Embryonic facial prominence (tissue), 1 donor: ENCODE results near the gene DCP1B.

Experiments used
- DNase-seq: peaks from one replicate; pipeline ENCODE4 v3.0.0-alpha.2; 2016; ENCODE audit errors: extremely low spot score

DCP1B gene

DNA sequence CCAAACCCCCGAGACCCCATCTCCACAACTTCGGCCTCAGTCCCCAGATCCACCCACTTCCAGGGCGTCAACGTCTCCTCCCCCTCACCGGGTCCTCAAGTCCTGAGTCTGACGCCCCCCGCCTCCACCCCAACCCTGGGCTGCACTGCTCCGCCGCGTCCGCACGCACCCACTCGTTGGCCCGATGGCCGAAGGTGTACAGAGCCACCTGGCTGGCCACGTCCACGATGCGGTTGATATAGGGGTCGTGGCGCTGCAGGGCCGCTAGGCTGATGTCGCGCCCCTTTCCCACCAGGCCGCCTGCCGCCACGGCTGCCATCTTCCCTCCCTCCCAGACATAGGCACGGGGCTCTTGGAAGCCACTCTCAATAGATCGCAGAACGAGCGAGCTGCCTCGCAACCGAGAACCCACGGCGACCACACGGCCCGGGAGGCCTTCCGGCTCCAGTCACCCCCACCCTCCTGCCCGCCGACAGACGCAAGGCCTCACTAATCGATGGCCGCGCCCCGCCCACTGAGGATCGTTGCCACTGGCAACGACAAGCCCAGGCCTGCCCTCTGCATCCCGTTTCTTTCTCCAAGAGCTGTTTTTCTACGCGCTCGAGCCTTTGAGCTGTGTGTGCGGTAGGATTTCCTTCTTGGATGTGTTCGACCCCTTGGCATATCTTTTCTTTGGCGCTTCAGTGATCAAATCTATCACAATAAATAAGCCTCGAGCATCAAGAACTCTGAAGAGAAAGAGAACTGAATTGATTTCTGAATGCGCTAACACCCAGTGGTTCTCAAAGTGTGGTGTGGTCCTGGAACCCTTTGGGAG lies at the start of gene DCP1B:
TSS of gene DCP1B (minus strand) at position 345 of the 817 bp plus-strand sequence. CDS start at position 319, 26 bp downstream.
- peak; percentile 96 for DNase-seq

DNA sequence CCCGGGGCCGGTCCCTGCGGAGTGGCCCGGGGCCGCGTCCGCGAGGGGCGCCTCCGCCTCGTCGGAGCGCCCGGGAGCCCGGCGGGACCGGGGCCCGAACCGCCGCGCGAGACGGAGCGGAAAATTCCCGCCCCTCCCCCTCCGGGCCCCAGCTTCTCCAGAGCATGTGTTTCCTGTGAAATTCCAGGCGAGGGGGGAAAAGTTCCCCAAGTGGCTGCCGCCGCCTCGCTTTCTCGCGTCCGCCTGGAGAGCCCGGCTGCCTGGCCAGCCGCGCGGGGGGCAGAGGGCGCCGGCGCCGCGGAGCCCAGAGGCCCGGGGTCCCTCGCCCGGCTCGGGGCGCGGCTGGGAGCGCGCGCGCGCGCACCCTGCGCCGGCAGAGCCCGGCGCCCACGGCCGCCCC lies 49.4 kb upstream of the DCP1B start:
- DNase-seq, result no peak

DNA sequence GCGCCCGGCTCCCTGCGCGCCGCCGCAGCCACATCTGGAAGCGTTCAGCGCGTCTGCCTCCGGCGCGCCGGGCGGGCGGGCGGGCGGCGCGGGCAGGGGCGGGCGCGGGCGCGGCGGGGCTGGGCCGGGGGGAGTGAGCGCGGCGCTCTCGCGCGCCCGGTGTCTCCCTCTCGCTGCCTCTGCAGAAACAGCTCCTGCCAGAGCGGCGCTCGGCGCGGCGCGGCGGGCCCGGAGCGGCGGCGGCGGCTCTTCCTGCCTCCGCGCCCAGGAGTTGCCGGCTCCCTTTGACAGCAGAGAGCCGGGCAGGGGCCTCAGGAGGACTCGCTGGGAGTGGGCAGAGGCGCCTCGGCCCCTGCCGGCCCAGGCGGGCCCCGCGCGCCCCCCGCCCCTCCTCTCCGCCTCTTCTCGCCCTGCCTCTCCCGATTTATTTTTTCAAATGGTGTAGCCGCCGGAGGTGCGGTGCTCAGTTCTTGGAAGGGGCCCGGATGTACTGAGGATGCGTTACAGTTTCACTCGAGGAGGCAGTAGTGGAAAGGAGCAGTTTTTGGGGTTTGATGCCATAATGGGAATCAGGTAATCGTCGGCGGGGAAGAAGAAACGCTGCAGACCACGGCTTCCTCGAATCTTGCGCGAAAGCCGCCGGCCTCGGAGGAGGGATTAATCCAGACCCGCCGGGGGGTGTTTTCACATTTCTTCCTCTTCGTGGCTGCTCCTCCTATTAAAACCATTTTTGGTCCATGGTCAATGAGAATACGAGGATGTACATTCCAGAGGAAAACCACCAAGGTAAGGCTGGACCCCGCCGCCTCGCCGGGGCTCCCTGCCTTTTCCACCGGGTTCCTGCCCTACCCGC lies 48.8 kb upstream of the DCP1B start, which contains the start of gene CACNA1C:
TSS of gene CACNA1C (plus strand) at position 162 of the 853 bp plus-strand sequence. CDS start at position 738, 576 bp downstream.
- peak; percentile 52 for DNase-seq

DNA sequence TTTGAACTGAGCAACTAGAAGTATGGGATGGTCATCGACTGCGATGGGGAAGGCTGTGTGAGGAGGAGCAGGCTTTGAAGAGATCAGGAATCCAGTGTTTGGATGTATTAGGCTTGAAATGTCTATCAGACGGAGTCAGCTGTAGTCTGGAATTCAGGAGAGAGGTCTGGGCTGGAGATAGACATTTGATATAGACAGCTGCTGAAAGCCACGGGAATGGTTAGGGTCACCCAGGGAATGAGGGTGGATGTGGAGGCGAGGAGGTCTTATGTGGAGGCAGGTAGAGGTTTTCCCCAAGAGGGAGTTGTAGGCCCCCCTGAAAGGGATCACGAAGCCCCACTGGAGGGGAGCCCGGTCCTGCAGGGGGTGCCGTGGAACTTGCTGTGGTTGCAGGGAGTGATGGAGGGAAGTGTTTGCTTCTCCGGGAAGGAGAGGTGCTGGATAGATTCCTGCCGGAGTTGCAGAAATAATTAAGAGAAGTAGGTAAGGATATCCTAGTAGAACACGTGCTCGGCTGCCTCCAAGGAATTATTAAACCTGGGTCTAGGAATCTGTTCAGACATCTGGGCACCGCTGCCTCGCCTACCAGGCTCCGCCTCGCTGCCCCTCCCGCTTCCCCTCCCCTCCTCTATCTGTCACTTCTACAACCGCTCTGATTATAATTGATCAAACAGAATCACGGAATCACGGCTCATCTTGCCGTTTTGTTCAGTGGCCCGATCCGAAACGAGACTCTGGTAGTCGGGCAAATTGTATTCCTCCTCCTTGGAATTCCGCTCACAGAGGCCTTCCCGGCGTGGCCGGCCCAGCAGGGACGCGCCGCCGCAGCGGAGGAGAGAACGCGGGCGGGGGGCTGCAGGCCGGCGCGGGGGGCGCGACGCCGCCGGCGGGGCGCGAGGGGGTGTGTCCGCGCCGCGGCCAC lies 47.7 kb upstream of the DCP1B start:
- peak; percentile 29 for DNase-seq

DNA sequence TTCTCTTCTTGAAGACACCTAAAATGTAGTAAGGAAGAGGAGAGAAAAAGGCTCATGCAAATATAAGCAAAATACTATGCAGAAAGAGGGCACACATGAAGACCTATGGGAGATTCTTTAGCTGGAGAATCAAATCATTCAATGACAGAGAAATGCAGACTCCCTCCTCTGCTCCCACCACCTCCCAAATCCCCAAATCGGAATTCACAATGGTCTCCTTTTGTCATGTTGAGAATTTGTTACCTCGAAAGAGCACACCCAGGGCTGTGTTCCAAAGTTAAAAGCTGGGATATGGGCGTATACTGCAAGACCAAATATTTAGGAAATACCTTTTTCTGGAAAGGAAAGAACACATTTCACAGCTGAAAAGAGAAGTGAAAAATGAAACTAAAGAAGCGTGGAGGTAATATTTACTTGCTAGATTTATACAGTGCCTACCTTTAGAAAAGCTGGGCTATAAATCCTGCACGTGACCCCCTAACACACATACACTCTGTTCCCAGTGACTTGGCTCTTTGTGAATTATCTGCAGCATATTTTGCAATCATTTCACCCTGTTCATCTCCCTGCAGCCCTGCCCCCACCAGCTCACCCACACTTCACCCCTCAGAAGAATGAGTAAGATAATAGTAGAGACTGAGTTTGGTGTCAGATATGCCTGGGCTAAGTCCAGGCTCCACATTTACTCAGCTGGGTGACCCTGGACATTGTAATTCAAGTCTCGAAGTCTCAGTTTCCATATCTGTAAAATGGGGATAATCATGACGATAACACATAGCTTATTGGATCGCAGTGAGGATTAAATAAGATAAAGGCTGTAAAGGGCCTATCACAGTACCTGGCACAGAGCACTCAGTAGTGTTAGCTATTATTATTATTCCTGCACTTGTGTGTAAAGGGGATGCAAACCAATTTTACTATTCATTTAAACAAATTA lies 45.6 kb upstream of the DCP1B start:
- no peak for DNase-seq

DNA sequence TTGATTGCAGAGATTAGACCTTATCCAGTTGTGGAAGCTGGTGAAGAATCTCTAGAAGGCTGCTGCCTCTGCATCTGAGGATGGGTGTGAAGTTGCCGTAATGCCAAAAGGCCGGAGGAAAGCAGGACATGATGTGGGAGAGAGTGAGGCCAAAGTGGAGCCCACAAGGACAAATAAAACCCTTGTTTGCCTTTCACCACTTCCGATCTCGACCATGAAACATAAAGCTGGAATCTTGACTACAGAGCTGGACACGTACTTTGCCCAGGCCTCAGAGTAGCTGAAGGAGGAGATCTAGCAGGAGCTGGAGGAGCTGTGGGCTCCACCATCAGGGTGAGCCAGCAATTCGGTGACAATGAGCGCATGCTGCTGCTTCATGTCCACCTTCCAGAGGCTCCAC lies 43.5 kb upstream of the DCP1B start:
- no peak for DNase-seq

DNA sequence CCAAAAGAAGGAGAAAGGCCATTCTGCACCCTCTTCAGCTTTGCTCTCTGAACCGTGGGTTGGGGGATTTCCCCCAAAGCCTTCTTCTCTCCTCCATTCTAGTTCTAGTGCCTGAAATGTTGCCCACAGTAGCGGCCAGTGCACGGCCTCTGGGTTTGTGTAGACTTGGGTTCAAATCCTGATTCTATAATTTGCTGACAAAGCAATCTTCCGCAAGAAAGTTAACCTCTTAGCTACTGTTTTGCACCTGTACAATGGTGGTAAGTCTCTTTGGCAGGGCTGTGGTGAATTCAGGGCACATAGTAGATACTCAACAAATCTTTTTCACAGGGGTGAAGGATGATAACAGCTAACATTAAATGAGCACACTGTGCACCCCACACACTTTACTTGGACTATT lies 42.7 kb upstream of the DCP1B start:
- no peak for DNase-seq

DNA sequence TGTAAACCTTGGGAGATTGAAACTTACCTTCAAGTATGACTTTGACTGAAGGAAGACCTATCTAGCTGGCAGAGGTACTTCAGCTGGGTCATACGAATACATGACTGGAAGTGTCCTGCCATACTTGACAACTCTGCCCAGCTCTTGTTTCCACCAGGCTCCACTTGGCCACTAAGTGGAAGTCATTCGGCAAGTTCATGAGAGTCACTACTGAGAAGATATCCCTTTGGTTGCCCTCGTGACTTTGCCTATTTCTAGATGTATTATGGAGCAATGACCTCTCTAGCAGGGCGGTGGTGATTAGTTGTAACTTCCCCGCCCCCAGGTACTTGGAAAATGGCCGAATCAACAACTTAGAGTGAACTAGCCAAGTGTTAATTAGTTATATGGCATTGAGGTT lies 39.9 kb upstream of the DCP1B start:
- no peak for DNase-seq

DNA sequence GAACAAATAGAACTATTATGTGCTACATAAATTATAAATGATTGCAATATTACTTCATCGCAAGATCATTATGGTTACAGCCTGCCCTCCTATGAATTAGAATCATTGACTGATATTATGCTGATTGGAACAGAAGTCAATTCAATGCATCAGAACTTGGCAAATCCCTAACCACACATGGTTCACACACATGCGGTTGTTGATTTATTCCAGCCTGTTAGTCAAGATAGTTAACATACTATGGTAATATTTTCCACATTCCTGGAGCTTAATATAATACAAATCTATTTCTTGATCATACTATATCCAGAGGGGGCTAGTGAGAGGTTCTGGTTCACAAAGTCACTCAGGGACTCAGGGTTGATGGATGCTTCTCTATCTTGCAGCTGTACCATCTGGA lies 38.8 kb upstream of the DCP1B start:
- no peak for DNase-seq

DNA sequence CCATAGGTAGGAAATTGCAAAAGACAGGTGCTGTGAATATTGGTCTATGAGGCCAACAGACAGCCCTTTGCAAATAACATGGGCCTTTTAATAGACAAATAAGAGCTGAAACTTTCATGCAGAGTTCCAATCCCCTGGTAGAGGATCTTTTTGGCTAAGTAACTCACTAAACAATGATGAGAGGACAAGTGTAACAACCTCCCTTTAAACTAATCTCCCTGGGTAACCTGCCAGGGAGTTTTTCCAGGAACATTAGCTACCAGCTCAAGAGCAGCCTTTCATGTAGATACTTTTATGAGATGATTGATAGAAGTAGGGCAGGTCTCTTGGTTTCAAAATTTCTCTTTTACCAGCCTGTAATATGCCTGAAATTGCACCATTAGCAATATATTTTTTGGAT lies 34.8 kb upstream of the DCP1B start:
- DNase-seq, result no peak

DNA sequence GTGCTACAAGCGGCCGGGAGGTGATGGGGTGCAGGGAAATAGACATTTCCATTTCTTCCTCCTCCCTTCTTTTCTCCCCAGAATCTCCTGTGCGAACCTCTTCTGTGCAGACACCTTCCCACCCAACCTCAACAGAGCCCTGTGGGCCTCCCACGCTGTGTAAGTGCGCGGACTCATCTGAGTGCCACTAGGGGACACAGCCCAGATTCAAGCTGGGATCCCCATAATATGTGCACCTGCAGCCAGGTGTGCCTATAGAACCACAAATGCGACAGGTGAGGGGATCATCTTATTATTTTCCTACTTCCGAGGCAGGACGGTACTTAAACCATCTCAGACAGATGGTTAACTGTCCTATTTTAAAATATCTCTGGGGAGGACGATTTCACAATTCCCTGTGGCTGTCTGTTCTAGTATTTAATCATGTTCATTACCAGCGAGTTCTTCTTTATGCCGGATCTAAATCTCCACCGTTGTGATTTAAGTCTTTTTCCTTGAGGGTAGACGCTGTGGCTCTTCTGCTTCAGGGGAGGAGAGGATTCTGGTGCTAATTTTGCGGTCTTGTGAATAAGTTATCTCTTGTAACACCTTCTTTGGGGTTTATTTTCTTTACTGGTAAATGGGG lies 31.3 kb upstream of the DCP1B start:
- no peak for DNase-seq

DNA sequence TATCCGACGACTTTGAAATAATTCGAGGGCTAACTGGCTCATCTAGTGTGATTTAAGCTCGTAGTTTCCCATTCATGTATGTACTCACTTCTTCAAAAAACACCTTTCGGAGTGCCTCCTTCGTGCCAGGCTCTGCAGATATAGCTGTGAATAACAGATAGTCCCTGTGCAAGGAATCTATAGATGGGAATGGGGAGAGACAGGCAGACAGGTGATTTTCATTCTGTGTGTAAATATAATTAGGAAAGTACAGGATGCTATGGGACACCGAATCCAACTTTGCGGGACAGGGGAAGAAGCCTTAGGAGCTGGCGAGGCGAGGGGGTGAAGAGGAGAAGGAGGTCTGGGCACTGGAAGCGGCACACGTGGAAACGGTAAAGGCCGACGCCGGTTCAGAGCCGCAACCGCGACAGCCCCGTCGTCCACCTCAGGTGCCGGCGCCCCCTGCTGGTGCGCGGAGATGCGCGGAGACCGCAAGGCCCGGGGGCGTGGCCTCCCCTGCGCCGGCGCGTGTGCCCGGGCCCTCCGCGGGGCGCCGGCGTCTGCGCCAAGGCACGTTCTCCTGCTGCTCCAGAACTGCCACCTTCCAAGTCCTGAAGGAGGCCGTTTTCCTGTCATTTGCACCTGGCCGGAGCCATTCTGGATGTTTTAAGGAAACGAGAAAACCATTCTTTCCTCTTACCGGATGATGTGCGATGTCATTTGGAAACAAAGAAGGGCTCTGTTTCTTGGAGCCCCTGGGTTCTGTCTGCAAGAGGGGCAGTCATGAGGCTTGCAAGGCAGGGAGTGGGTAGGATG lies 30.6 kb upstream of the DCP1B start:
- DNase-seq, result peak; percentile 67

DNA sequence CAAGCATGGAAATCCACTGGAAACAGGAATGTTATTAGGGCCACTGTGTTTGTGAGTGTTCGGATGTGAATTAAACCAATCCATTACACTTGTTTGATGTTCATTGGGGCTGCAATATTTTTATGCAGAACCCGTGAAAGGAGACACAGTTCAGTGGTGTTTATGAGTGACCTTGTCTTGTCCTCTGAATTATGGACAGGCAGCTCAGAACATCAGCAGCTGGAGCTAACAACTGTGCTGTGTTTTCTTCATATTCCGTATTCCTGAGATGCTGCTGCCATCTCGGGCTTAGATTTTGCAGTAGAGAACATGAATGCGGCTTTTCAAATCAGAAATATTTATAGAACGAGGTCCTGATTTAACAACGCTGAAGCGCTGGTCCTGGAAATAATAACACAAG lies 28.2 kb upstream of the DCP1B start:
- DNase-seq, result no peak

DNA sequence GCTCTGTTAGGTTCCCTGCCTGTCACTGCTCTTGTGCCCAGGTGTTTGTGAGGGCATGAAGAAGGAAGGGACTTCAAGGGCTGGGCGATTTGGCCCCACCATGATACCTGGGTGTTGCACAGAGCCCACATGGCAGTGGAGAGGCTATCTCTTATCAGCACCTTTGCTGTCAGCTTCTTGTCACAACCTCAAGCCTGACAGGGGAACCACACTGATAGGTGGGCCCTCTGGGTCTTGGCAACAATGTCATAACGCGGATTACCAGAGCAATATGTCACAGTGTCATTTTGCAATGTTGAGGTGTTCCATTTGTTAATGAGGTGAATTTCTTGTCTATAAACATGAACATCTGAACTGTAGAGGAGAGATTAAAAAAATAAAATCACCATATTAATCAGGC lies 25.6 kb upstream of the DCP1B start:
- no peak for DNase-seq

DNA sequence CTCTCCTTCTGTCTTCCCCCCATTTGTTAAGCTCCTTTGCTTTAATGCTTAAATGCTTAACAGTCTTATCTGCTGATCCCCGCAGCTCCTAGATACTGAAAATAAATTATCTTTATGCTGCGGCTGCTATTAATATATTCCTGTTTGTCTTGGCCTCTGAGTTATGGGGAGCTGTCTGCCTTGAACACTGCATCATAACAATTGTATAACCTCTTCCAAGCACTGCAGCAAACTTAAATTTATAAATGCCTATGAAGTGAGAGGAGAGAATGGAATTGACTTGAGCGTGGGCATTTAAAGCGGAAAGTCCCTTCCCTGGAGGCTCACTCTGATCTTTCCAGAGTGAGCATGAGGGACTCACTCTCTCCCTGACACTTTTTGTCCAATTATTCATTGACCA lies 23.1 kb upstream of the DCP1B start:
- no peak for DNase-seq

DNA sequence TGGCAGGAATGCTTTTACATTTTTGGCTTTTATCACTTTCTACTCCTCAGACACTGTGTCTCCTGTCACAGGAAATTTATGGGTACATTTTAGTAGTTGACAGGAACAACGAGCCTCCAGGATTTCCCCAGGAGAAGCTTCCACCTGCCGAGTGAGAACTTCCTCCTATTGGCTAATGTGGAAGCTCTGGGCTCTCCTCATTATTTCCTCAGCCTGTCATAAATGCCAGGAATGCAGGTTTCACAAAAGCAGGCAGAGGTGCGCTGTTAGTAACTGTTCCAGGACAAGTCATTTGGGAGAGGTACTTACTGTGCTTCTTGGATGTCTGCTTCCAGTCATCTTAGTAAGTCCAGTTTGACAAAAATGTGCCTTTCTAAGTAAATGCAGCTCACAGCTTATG lies 19.1 kb upstream of the DCP1B start:
- no peak for DNase-seq

DNA sequence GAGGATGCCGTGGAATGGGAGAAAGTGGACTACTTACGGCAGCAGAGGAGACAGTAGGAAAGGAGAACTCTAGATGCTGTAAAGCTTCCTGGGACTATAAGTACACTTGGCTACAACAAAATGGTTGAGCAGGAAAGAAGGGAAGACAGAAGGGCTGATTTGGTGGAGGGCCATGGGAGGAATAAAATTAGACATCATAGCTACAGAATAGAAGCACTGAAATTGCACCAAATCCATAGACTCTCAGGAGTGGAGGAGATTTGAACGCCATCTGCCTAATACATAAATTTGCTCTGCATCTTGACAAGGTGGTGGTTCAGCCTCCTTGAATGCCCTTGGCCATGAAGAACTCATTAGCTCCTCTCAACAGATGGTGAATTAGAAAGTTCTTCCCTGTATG lies 16.3 kb upstream of the DCP1B start:
- no peak for DNase-seq

DNA sequence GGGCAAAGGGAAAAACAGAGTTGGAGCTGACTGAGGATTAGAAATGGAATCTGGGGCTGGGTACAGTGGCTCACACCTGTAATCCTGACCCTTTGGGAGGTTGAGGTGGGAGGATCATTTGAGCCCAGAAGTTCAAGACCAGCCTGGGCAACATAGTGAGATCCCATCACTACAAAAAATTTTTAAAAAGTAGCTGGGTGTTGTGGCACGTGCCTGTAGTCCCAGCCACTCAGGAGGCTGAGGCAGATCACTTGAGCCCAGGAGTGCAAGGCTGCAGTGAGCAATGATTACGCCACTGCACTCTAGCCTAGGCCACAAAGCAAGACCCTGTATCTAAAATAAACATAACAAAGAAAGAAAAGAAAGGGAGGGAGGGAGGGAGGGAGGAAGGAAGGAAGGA lies 14.9 kb upstream of the DCP1B start:
- DNase-seq, result no peak

DNA sequence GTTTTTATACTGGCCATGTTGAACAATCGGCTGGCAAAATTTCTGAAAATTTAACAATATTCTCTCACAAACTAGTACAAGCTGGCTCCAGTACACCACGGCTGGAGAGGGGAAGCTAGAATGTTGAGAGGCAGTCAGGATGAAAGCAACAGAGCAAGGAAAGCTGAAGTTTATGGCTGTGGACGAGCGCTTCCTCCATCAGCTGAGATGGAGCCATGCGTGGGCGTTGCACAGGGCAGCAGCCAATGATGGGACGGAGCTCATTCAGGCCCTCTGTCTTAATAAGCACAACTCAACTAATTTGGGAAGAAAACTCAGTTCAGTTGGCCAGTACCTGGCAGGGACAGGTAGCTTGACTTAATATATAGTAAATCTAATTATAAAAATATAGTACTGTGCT lies 14.1 kb upstream of the DCP1B start:
- DNase-seq, result no peak
